ENCODE data around the gene FOXE1. TPM values are rescaled to one million over a fixed set of nuclear protein-coding genes. Genes with fewer than 3 reads are reported as not detected.
A peak's percentile ranks its signal among the peaks of the same experiment; 100 is the strongest.

FOXE1 gene
- polyA plus RNA-seq (2011; rRNA removed) (0.06 and 0.07 TPM in 2 replicates), polyA minus RNA-seq (2011; rRNA and poly(A)+ RNA removed) (not detected in 2 replicates)

GRCh38 chr9:97853056-97853843 lies at the start of gene FOXE1:
FOXE1 (plus strand) TSS chr9:97853226; CDS start chr9:97853915, 689 bp downstream.
- no peak for DNase-seq (ENCODE audit: low read depth, low spot score)
- TF ChIP-seq CTCF (IDR thresholded peaks at IDR 0.05; ENCODE audit: low read depth, low read length): no peak
- CTCF ChIA-PET: interaction anchor here (0.6 to 1.1 kb wide), 5 partner anchors 9 to 935 kb away, joined by 3 to 7 read pairs (median 4); no protein-coding TSS in a partner anchor
- Histone ChIP-seq H3K9me3 (ENCODE audit: control insufficient read depth, insufficient read depth, low read length) (peaks cover 9% of the 10 kb centered on the region; the same call in 1 of the 2 replicates), H3K27me3 (ENCODE audit: control insufficient read depth, insufficient read depth, low read length) (peaks cover 87% of the 10 kb centered on the region), H3K27ac (ENCODE audit: low read depth, low read length) (no peak within 1 kb of the TSS), H3K4me3 (ENCODE audit: low read depth, low read length) (peak within 1 kb of the TSS; percentile 34)
- POLR2A ChIA-PET: no interaction called here

- ChIA-PET POLR2A (no interaction called here), CTCF (no interaction called here)
- Histone ChIP-seq H3K27me3 (ENCODE audit: control insufficient read depth, insufficient read depth, low read length) (peaks cover 11% of the 10 kb centered on the region), H3K9me3 (ENCODE audit: control insufficient read depth, insufficient read depth, low read length) (no peaks in the 10 kb centered on the region), H3K27ac (ENCODE audit: low read depth, low read length) (no peak overlapping the region), H3K4me3 (ENCODE audit: low read depth, low read length) (no peak overlapping the region)
- no peak for DNase-seq (ENCODE audit: low read depth, low spot score)
- TF ChIP-seq CTCF (IDR thresholded peaks at IDR 0.05; ENCODE audit: low read depth, low read length): no peak
These were observed 49.0 kb upstream of the FOXE1 start for GRCh38 chr9:97804059-97804365.

GRCh38 chr9:97806721-97807120 lies 46.3 kb upstream of the FOXE1 start:
- Histone ChIP-seq H3K27me3 (ENCODE audit: control insufficient read depth, insufficient read depth, low read length) (peaks cover 18% of the 10 kb centered on the region), H3K27ac (ENCODE audit: low read depth, low read length) (no peak overlapping the region), H3K4me3 (ENCODE audit: low read depth, low read length) (no peak overlapping the region), H3K9me3 (ENCODE audit: control insufficient read depth, insufficient read depth, low read length) (no peaks in the 10 kb centered on the region)
- ChIA-PET CTCF (interaction anchor here (0.7 kb wide), 1 partner anchor 969 kb away, joined by 3 read pairs; no protein-coding TSS in a partner anchor), POLR2A (no interaction called here)
- no peak for DNase-seq (ENCODE audit: low read depth, low spot score)
- no peak for TF ChIP-seq CTCF (IDR thresholded peaks at IDR 0.05; ENCODE audit: low read depth, low read length)

- Histone ChIP-seq H3K27ac (ENCODE audit: low read depth, low read length) (no peak overlapping the region), H3K4me3 (ENCODE audit: low read depth, low read length) (no peak overlapping the region), H3K27me3 (ENCODE audit: control insufficient read depth, insufficient read depth, low read length) (peaks cover 18% of the 10 kb centered on the region), H3K9me3 (ENCODE audit: control insufficient read depth, insufficient read depth, low read length) (no peaks in the 10 kb centered on the region)
- TF ChIP-seq CTCF (IDR thresholded peaks at IDR 0.05; ENCODE audit: low read depth, low read length): no peak
- ChIA-PET CTCF (interaction anchor here (1.4 kb wide), 1 partner anchor 115 kb away, joined by 3 read pairs; no protein-coding TSS in a partner anchor), POLR2A (no interaction called here)
- no peak for DNase-seq (ENCODE audit: low read depth, low spot score)
These were observed 45.3 kb upstream of the FOXE1 start for GRCh38 chr9:97807681-97808080.

GRCh38 chr9:97808415-97808814 lies 44.6 kb upstream of the FOXE1 start:
- H3K9me3 ChIP-seq (ENCODE audit: control insufficient read depth, insufficient read depth, low read length): no peaks in the 10 kb centered on the region
- no peak overlapping the region for H3K27ac ChIP-seq (ENCODE audit: low read depth, low read length)
- TF ChIP-seq CTCF (IDR thresholded peaks at IDR 0.05; ENCODE audit: low read depth, low read length): no peak
- H3K27me3 ChIP-seq (ENCODE audit: control insufficient read depth, insufficient read depth, low read length): peaks cover 18% of the 10 kb centered on the region
- CTCF ChIA-PET: interaction anchor here (1.4 kb wide), 1 partner anchor 114 kb away, joined by 3 read pairs; no protein-coding TSS in a partner anchor
- POLR2A ChIA-PET: no interaction called here
- DNase-seq (ENCODE audit: low read depth, low spot score): no peak
- no peak overlapping the region for H3K4me3 ChIP-seq (ENCODE audit: low read depth, low read length)
